Peyer's patch (tissue), 4 donors: ENCODE measurements around the gene YBX2.

Source experiments
- POLR2A ChIP-seq, 2 donors: fragments of 450-650 bp; IDR thresholded peaks; one replicate each; pipeline ENCODE4 v1.5.1; 2017; ENCODE audit warnings: antibody characterized with exemption in 2 of 2, mild to moderate bottlenecking in 2 of 2, moderate library complexity in 2 of 2
- TF ChIP-seq, protein P1 (sequence below), 6 experiments: fragments of 450-650 bp in 4 of 6; fragments of 200-600 bp in 2 of 6; sonication (generic) in 1 of 6; IDR thresholded peaks; one replicate each; pipeline ENCODE4 v1.5.1; 2017 to 2019; ENCODE audit warnings: antibody characterized with exemption in 6 of 6, mild to moderate bottlenecking in 3 of 6, moderate library complexity in 1 of 6

DNA sequence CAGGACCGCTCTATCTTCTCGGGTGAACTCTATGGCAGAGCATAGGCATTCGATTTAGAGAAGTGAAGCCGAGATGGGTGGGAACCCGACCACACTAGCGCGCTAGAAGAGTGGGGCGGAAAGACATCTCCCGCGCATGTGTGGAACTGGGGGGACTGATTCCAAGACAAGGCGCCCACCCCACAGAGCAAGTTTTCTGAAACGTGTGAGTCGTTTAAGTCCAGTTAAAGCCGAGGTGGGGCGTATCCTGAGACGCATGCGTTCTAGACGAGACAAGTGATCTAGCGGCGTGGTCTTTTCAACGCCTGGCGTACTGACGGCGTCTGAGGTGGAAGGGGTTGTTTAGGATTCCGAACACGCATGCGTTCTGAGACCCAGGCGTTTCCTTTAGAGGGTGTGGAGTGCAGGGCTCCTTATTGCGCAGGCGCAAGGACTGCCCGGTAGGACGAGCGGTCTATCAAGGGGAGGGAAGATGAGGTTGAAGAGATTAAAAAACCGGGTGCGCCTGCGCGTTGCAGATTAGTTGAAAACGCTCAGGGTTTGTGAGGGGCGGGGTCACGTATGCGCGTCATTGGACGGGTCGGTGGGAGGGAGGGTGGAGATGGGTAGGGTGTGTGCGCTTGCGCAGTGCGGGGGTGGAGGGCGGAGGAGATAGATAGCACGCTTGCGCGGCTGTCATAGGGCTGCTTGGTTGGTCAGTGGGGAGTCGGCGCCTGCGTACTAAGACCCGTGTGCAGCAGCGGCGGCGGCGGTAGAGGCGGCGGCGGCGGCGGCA is 12.7 kb upstream of the YBX2 start, which contains the start of gene EIF5A:
- peak; percentile 88 to 93 for TF ChIP-seq POLR2A (IDR thresholded peaks at IDR 0.05)
- TF ChIP-seq, protein P1, sequence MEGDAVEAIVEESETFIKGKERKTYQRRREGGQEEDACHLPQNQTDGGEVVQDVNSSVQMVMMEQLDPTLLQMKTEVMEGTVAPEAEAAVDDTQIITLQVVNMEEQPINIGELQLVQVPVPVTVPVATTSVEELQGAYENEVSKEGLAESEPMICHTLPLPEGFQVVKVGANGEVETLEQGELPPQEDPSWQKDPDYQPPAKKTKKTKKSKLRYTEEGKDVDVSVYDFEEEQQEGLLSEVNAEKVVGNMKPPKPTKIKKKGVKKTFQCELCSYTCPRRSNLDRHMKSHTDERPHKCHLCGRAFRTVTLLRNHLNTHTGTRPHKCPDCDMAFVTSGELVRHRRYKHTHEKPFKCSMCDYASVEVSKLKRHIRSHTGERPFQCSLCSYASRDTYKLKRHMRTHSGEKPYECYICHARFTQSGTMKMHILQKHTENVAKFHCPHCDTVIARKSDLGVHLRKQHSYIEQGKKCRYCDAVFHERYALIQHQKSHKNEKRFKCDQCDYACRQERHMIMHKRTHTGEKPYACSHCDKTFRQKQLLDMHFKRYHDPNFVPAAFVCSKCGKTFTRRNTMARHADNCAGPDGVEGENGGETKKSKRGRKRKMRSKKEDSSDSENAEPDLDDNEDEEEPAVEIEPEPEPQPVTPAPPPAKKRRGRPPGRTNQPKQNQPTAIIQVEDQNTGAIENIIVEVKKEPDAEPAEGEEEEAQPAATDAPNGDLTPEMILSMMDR (IDR thresholded peaks at IDR 0.05): no peak
